ENCODE measurements around the gene ZBTB17. TPM values are rescaled to one million over a fixed set of nuclear protein-coding genes. Genes with fewer than 3 reads are reported as not detected.

Gene ZBTB17
- total RNA-seq, 1 experiment from 2014 or later: 41.6 TPM

- ATAC-seq (no peak), DNase-seq (ENCODE audit: low read depth, low spot score) (no peak)
- H3K9me3 ChIP-seq (ENCODE audit: control insufficient read depth, insufficient read depth, low read depth, low read length): no peaks in the 10 kb centered on the region
- peaks cover 20% of the 10 kb centered on the region for H3K36me3 ChIP-seq (ENCODE audit: control insufficient read depth, insufficient read depth, low read length)
- POLR2A ChIA-PET: no interaction called here
- CTCF ChIA-PET: no interaction called here
- peaks cover 2% of the 10 kb centered on the region for H3K4me1 ChIP-seq (ENCODE audit: control insufficient read depth, insufficient read depth, low read length)
- H3K27ac ChIP-seq (ENCODE audit: low read length): no peak overlapping the region
- TF ChIP-seq, protein P1, sequence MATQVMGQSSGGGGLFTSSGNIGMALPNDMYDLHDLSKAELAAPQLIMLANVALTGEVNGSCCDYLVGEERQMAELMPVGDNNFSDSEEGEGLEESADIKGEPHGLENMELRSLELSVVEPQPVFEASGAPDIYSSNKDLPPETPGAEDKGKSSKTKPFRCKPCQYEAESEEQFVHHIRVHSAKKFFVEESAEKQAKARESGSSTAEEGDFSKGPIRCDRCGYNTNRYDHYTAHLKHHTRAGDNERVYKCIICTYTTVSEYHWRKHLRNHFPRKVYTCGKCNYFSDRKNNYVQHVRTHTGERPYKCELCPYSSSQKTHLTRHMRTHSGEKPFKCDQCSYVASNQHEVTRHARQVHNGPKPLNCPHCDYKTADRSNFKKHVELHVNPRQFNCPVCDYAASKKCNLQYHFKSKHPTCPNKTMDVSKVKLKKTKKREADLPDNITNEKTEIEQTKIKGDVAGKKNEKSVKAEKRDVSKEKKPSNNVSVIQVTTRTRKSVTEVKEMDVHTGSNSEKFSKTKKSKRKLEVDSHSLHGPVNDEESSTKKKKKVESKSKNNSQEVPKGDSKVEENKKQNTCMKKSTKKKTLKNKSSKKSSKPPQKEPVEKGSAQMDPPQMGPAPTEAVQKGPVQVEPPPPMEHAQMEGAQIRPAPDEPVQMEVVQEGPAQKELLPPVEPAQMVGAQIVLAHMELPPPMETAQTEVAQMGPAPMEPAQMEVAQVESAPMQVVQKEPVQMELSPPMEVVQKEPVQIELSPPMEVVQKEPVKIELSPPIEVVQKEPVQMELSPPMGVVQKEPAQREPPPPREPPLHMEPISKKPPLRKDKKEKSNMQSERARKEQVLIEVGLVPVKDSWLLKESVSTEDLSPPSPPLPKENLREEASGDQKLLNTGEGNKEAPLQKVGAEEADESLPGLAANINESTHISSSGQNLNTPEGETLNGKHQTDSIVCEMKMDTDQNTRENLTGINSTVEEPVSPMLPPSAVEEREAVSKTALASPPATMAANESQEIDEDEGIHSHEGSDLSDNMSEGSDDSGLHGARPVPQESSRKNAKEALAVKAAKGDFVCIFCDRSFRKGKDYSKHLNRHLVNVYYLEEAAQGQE (IDR thresholded peaks at IDR 0.05; ENCODE audit: insufficient read depth in 1 of 2, low read depth in 2 of 2, low read length in 1 of 2): no peak
- TF ChIP-seq TCF7L2 (IDR thresholded peaks at IDR 0.05; ENCODE audit: low read depth, low read length) (no peak), CTCF (IDR thresholded peaks at IDR 0.05) (no peak), POLR2AphosphoS5 (IDR thresholded peaks at IDR 0.05; ENCODE audit: low read depth, low read length) (no peak), SIN3A (IDR thresholded peaks at IDR 0.05; ENCODE audit: borderline replicate concordance, insufficient read depth, low read depth, low read length) (no peak)
- H3K27me3 ChIP-seq (ENCODE audit: control insufficient read depth, insufficient read depth, low read length): no peaks in the 10 kb centered on the region
- in situ Hi-C loops (cut with HindIII; ENCODE audit: low pct_unique_long_range_greater_than_20kb, low sequenced_read_pairs) (no loop called here), intact Hi-C loops (cut with micrococcal nuclease; ENCODE audit: unreplicated experiment) (no loop called here)
- no TSS peak for BruUV-seq (replicated peaks)
- no peak overlapping the region for H3K4me3 ChIP-seq (ENCODE audit: low read depth in 2 of 2, low read length in 2 of 2)
Measured at GRCh38 chr1:15908597-15908996, 67.3 kb downstream of the ZBTB17 start.

DNA sequence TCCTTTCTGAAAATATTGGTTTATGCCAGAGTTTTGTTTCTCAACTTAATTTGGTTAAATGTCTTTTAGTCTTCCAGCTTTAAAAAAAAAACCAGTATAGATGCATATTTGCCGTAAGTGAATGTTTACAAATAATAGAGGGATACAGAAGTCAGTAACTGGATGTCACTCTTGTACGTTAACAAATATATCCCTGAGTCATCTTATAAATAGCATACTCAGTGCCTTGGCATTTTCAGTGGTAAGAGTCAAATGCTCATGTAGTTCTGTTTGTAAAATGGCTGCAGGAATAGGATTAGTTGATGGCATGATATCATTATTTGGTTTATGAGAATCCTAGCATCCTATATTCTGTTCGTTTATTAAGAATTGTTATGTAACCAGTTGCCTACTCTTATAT is 73.0 kb downstream of the ZBTB17 start:
- peaks cover 27% of the 10 kb centered on the region for H3K4me1 ChIP-seq (ENCODE audit: control insufficient read depth, insufficient read depth, low read length)
- CTCF ChIA-PET: no interaction called here
- peak overlapping the region; percentile 18; the same call in 1 of the 2 replicates for H3K27ac ChIP-seq (ENCODE audit: low read length)
- in situ Hi-C loops (cut with HindIII; ENCODE audit: low pct_unique_long_range_greater_than_20kb, low sequenced_read_pairs) (no loop called here), intact Hi-C loops (cut with micrococcal nuclease; ENCODE audit: unreplicated experiment) (no loop called here)
- TF ChIP-seq POLR2AphosphoS5 (IDR thresholded peaks at IDR 0.05; ENCODE audit: low read depth, low read length): no peak
- POLR2A ChIA-PET: no interaction called here
- no peaks in the 10 kb centered on the region for H3K27me3 ChIP-seq (ENCODE audit: control insufficient read depth, insufficient read depth, low read length)
- ATAC-seq (peak; percentile 93), DNase-seq (ENCODE audit: low read depth, low spot score) (peak; percentile 71)
- no peaks in the 10 kb centered on the region for H3K9me3 ChIP-seq (ENCODE audit: control insufficient read depth, insufficient read depth, low read depth, low read length)
- no TSS peak for BruUV-seq (replicated peaks)
- no peak overlapping the region for H3K4me3 ChIP-seq (ENCODE audit: low read depth in 2 of 2, low read length in 2 of 2)
- H3K36me3 ChIP-seq (ENCODE audit: control insufficient read depth, insufficient read depth, low read length): peaks cover 2% of the 10 kb centered on the region; the same call in 1 of the 2 replicates

DNA sequence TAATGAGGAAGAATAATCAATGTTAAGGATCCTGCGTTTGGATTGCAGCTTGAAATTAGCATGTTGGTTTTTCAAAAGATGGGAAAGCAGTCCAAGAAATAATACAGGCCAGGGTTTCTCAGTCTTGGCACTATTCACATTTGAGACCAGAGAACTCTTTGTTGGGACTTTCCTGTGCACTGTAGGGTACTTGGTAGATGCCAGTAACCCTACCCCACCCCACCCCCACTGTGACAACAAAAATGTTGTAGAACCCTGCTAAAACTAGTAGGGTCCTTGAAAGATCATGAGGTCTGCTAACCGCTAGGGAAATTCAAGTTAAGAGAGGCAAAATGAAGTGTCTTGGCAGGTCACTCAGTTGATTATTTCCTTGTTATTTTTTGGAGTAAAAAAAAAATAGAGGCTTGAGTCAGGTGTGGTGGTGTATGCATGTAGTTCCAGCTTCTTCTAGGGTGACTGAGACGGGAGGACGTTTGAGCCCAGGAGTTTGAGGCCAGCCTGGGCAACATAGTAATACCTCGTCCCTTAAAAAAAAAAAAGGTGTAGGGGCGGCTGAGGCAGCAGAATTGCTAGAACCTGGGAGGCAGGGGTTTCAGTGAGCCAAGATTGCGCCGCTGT is 75.1 kb downstream of the ZBTB17 start:
- BruUV-seq (replicated peaks): no TSS peak
- ATAC-seq (0 out of 2 replicates have a peak, but pooled peaks have one; percentile 25), DNase-seq (ENCODE audit: low read depth, low spot score) (no peak)
- no peaks in the 10 kb centered on the region for H3K9me3 ChIP-seq (ENCODE audit: control insufficient read depth, insufficient read depth, low read depth, low read length)
- H3K36me3 ChIP-seq (ENCODE audit: control insufficient read depth, insufficient read depth, low read length): no peaks in the 10 kb centered on the region
- ChIA-PET POLR2A (no interaction called here), CTCF (no interaction called here)
- intact Hi-C loops (cut with micrococcal nuclease; ENCODE audit: unreplicated experiment): no loop called here
- no peak overlapping the region for H3K4me3 ChIP-seq (ENCODE audit: low read depth in 2 of 2, low read length in 2 of 2)
- peaks cover 27% of the 10 kb centered on the region for H3K4me1 ChIP-seq (ENCODE audit: control insufficient read depth, insufficient read depth, low read length)
- in situ Hi-C loops (cut with HindIII; ENCODE audit: low pct_unique_long_range_greater_than_20kb, low sequenced_read_pairs): no loop called here
- H3K27ac ChIP-seq (ENCODE audit: low read length): peak overlapping the region; percentile 8; the same call in 1 of the 2 replicates
- no peaks in the 10 kb centered on the region for H3K27me3 ChIP-seq (ENCODE audit: control insufficient read depth, insufficient read depth, low read length)
- no peak for TF ChIP-seq POLR2AphosphoS5 (IDR thresholded peaks at IDR 0.05; ENCODE audit: low read depth, low read length)
- TF ChIP-seq, protein P1 (IDR thresholded peaks at IDR 0.05; ENCODE audit: insufficient read depth in 1 of 2, low read depth in 2 of 2, low read length in 1 of 2): no peak
- no peak for TF ChIP-seq CTCF (IDR thresholded peaks at IDR 0.05)
- TF ChIP-seq TCF7L2 (IDR thresholded peaks at IDR 0.05; ENCODE audit: low read depth, low read length): no peak
- TF ChIP-seq SIN3A (IDR thresholded peaks at IDR 0.05; ENCODE audit: borderline replicate concordance, insufficient read depth, low read depth, low read length): no peak

Data from Panc1 (cell line).